ENCODE measurements around the gene LRRTM2.
"Not testable (repeated sequence)": the region's sequence is repeated elsewhere in the genome, so short reads cannot be mapped to it uniquely, and the experiment has no call there.

DNA sequence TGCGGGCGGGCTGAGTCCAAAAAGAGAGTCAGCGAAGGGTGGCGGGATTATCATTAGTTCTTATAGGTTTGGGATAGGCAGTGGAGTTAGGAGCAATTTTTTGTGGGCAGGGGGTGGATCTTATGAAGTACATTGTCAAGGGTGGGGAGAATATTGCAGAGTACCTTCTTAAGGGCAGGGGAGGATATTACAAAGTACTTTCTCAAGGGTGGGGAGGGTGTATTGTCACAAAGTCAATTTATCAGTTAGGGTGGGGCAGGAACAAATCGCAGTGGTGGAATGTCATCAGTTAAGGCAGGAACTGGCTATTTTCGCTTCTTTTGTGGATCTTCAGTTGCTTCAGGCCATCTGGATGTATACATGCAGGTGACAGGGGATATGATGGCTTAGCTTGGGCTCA is 40.3 kb downstream of the LRRTM2 start:
- TF ChIP-seq, protein P1, sequence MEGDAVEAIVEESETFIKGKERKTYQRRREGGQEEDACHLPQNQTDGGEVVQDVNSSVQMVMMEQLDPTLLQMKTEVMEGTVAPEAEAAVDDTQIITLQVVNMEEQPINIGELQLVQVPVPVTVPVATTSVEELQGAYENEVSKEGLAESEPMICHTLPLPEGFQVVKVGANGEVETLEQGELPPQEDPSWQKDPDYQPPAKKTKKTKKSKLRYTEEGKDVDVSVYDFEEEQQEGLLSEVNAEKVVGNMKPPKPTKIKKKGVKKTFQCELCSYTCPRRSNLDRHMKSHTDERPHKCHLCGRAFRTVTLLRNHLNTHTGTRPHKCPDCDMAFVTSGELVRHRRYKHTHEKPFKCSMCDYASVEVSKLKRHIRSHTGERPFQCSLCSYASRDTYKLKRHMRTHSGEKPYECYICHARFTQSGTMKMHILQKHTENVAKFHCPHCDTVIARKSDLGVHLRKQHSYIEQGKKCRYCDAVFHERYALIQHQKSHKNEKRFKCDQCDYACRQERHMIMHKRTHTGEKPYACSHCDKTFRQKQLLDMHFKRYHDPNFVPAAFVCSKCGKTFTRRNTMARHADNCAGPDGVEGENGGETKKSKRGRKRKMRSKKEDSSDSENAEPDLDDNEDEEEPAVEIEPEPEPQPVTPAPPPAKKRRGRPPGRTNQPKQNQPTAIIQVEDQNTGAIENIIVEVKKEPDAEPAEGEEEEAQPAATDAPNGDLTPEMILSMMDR (IDR thresholded peaks at IDR 0.05), result not testable (repeated sequence)
- not testable (repeated sequence) for TF ChIP-seq POLR2A (IDR thresholded peaks at IDR 0.05)

Data from vagina (tissue), 2 donors.